Ammon's horn (tissue), 1 donor: ENCODE results near the gene NGEF.

Experiments used
- DNase-seq: peaks from one replicate; pipeline ENCODE4 v3.0.0-alpha.2; 2016; ENCODE audit warnings: low spot score

The NGEF gene

DNA sequence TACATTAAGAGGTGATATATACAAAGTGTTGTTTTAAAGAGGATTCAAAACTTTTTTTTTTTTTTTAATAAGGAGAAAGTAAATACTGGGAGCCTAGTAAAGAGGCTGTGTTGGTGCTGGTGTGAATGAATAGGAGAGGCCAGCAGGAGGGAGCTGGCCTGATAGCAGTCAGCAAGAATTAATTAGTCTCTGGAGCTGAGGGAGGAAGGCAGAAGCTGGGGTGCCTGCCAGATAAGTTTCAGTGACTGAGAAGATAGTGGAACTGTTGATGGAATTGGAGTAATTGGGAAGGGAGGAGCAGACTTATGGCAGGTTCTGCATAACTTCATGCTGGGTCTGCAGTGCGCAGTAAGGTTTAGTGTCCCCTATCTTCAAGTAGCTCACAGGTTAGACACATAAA is 179.2 kb downstream of the NGEF start:
- peak; percentile 45 for DNase-seq

DNA sequence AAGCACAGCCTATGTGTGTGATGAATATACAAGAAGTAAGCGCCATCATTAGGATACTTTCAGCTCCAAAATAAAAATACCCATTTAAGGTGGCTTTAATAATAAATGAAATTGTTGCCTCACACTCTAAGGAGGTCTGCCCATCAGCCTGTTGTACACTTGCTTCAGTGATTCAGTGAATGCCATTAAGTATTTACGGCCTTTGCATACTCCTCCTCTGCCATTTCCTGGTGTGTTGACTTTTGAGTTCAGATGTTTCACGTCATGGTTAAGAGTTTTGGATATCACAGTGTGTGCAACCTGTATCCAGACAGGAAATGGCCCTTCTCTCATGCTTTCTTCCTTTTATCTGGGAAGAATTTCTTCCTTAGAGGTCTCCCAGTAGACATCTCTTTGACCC is 181.6 kb downstream of the NGEF start:
- no peak for DNase-seq

DNA sequence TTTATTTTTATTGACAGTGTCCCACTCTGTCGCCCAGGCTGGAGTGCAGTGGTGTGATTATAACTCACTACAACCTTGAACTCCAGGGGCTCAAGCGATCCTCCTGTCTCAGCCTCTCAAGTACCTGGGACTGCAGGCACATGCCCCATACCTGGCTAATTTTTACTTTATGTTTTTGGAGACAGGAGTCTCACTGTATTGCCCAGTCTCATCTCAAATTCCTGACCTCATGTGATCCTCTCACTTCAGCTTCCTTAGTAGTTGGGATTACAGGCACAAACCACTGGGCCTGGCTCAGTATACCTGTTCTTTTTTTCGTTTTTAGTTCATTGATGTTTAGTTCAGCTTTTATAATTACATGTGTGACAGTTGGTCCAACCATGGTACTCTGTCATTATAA is 183.1 kb downstream of the NGEF start:
- DNase-seq, result no peak
